ENCODE data around the gene PRMT5. TPM values are rescaled to one million over a fixed set of nuclear protein-coding genes. Genes with fewer than 3 reads are reported as not detected.

The PRMT5 gene
- total RNA-seq, 4 donors from 2014 or later, result 57.9 to 126 (median 75.6) TPM

GRCh38 chr14:22935156-22935555, 6.0 kb upstream of the PRMT5 start:
- no peaks in the 10 kb centered on the region for H3K9me3 ChIP-seq
- TF ChIP-seq POLR2A (IDR thresholded peaks at IDR 0.05), result no peak
- TF ChIP-seq, protein P1, sequence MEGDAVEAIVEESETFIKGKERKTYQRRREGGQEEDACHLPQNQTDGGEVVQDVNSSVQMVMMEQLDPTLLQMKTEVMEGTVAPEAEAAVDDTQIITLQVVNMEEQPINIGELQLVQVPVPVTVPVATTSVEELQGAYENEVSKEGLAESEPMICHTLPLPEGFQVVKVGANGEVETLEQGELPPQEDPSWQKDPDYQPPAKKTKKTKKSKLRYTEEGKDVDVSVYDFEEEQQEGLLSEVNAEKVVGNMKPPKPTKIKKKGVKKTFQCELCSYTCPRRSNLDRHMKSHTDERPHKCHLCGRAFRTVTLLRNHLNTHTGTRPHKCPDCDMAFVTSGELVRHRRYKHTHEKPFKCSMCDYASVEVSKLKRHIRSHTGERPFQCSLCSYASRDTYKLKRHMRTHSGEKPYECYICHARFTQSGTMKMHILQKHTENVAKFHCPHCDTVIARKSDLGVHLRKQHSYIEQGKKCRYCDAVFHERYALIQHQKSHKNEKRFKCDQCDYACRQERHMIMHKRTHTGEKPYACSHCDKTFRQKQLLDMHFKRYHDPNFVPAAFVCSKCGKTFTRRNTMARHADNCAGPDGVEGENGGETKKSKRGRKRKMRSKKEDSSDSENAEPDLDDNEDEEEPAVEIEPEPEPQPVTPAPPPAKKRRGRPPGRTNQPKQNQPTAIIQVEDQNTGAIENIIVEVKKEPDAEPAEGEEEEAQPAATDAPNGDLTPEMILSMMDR (IDR thresholded peaks at IDR 0.05), result no peak
- DNase-seq, result no peak
- intact Hi-C loops (cut with DNase I; ENCODE audit: low total_unique reads), result no loop called here
- no peaks in the 10 kb centered on the region for H3K36me3 ChIP-seq
- H3K27ac ChIP-seq, result no peak overlapping the region
- no peaks in the 10 kb centered on the region for H3K4me1 ChIP-seq
- no peak overlapping the region for H3K4me3 ChIP-seq
- H3K27me3 ChIP-seq, result no peaks in the 10 kb centered on the region

DNA sequence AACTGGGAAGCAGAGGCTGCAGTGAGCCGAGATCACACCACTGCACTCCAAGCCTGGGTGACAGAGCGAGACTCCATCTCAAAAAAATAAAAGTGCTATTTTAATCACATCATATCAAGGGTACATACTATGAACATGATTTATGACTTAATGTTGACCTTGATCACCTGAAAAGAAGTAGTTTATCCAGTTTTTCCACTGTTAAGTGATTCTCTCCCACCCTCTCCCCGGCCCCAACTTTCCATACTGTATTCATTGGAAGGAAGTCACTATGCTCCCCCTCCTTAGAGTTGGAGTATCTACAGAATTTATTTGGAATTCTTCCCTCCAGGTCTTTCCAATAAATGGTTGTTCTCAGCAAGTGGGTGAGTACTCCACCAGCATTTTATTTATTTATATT, 3.0 kb upstream of the PRMT5 start:
- Histone ChIP-seq H3K9me3 (no peaks in the 10 kb centered on the region), H3K27ac (no peak overlapping the region), H3K36me3 (no peaks in the 10 kb centered on the region), H3K4me1 (peaks cover 0 to 10% of the 10 kb centered on the region in 2 donors), H3K27me3 (no peaks in the 10 kb centered on the region), H3K4me3 (no peak overlapping the region)
- TF ChIP-seq POLR2A (IDR thresholded peaks at IDR 0.05), result no peak
- DNase-seq, result no peak
- intact Hi-C loops (cut with DNase I; ENCODE audit: low total_unique reads), result no loop called here

- peak overlapping the region; percentile 96 to 97 for H3K4me3 ChIP-seq
- no peak for DNase-seq
- peaks cover 0 to 10% of the 10 kb centered on the region in 2 donors for H3K4me1 ChIP-seq
- H3K36me3 ChIP-seq, result no peaks in the 10 kb centered on the region
- no peaks in the 10 kb centered on the region for H3K9me3 ChIP-seq
- H3K27me3 ChIP-seq, result no peaks in the 10 kb centered on the region
- H3K27ac ChIP-seq, result peak overlapping the region; percentile 87 to 90
- intact Hi-C loops (cut with DNase I; ENCODE audit: low total_unique reads), result no loop called here
- no peak for TF ChIP-seq POLR2A (IDR thresholded peaks at IDR 0.05)
- TF ChIP-seq, protein P1 (IDR thresholded peaks at IDR 0.05), result no peak
Observed at GRCh38 chr14:22929961-22930364, 787 bp upstream of the PRMT5 start.

DNA sequence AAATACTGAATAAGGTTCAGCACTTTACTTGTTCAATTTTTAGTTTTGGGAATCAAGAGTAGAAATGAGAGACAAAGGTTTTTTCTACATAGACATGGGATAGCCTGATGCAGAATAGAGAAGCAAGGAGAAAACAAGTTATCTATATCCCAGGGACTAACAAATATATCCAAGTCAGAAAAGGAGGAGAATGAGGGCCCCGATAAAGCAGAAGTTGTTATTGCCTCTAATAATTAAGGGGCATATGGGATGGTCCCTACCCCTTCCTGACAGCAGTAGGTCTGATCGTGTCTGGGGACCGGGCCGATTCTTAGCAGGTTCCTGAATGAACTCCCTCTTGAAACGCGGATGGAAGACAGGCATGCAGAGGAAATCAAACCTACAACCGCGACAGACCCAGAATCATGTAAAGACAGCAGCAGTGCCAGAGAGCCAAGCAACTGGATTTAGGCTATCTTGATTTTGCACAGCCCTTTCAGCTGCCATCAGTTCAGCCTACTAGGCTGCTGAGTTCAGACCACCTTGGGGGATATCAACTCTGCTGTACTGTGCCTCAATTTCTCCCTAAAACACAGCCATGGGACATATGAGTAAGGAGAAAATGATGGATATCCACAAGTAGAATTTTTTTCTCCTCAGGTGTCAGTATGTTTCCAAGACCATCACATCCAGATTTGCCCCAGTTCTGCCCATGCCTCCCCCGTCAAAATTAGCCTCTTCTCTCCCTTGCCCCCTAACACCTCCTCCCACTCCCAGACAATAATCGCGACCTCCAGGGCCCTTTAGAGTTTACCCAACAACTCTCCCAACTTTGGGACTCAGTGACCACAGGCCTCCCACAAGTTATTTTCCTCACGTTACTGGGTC, 706 bp downstream of the PRMT5 start:
- peaks cover 0 to 10% of the 10 kb centered on the region in 2 donors for H3K4me1 ChIP-seq
- no peaks in the 10 kb centered on the region for H3K27me3 ChIP-seq
- DNase-seq, result no peak
- H3K9me3 ChIP-seq, result no peaks in the 10 kb centered on the region
- no peaks in the 10 kb centered on the region for H3K36me3 ChIP-seq
- TF ChIP-seq POLR2A (IDR thresholded peaks at IDR 0.05), result no peak
- TF ChIP-seq, protein P1 (IDR thresholded peaks at IDR 0.05), result no peak
- intact Hi-C loops (cut with DNase I; ENCODE audit: low total_unique reads), result no loop called here
- H3K27ac ChIP-seq, result peak overlapping the region; percentile 87 to 95
- peak overlapping the region; percentile 96 to 97 for H3K4me3 ChIP-seq

DNA sequence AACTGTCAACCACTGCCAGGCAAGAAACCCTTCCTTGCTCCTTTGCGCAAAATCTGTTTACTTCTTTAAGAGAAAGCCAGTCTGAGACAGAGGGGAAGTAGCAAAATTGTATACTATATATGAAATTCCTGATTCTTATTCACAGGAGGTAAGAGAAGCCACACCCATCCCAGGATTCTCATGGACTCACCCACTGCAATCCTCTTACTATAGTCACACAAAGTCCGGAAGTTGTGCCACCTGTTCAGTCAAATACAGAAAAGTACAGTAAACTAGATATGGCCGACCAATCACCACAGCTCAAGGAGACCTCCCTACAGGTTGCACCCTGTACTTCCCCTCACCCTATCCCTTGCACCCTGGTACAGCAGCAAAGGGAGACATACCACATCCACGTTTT, 2.9 kb downstream of the PRMT5 start:
- H3K27me3 ChIP-seq, result no peaks in the 10 kb centered on the region
- no peak for TF ChIP-seq POLR2A (IDR thresholded peaks at IDR 0.05)
- TF ChIP-seq, protein P1 (IDR thresholded peaks at IDR 0.05), result no peak
- no peaks in the 10 kb centered on the region for H3K36me3 ChIP-seq

More for the DNA sequence above, 2.9 kb downstream of the PRMT5 start:
- H3K4me3 ChIP-seq, result no peak overlapping the region
- no peaks in the 10 kb centered on the region for H3K9me3 ChIP-seq
- DNase-seq, result no peak
- no peak overlapping the region for H3K27ac ChIP-seq
- peaks cover 0 to 10% of the 10 kb centered on the region in 2 donors for H3K4me1 ChIP-seq
- intact Hi-C loops (cut with DNase I; ENCODE audit: low total_unique reads), result no loop called here
